Ureter (tissue), 1 donor: Measurements from ENCODE around the gene KRTAP1-3. TPM values are rescaled to one million over a fixed set of nuclear protein-coding genes. Genes with fewer than 3 reads are reported as not detected.
"Not testable (repeated sequence)": the region's sequence is repeated elsewhere in the genome, so short reads cannot be mapped to it uniquely, and the experiment has no call there.

Source experiments
- DNase-seq: peaks from one replicate; pipeline ENCODE4 v3.0.0-alpha.2; 2020; ENCODE audit warnings: low spot score
- total RNA-seq: library from RNA; stranded (reverse); gene quantifications from one replicate; pipeline ENCODE4 v1.2.4, GENCODE V29; 2023
- donor health status: DM: yes; HTN: yes; CAD: no.

KRTAP1-3 gene, protein sequence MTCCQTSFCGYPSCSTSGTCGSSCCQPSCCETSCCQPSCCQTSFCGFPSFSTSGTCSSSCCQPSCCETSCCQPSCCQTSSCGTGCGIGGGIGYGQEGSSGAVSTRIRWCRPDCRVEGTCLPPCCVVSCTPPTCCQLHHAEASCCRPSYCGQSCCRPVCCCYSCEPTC
- total RNA-seq, result not detected

DNA sequence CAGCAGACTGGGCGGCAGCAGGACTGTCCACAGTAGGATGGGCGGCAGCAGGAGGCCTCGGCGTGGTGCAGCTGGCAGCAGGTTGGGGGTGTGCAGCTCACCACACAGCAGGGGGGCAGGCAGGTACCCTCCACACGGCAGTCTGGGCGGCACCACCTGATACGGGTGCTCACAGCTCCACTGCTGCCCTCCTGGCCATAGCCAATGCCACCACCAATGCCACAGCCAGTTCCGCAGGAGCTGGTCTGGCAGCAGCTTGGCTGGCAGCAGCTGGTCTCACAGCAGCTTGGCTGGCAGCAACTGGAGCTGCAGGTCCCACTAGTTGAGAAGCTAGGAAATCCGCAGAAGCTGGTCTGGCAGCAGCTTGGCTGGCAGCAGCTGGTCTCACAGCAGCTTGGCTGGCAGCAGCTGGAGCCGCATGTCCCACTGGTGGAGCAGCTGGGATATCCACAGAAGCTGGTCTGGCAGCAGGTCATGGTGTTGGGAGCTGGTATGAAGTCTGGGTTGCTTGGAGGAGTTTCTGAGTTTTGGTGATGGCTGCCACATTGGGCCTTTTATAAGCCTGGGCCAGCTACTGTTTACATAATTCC, at the start of gene KRTAP1-3:
Gene KRTAP1-3, minus strand, starts transcription at position 529 of the 590 bp plus-strand sequence. Its CDS starts 53 bp downstream, at position 476.
- not testable (repeated sequence) for DNase-seq

DNA sequence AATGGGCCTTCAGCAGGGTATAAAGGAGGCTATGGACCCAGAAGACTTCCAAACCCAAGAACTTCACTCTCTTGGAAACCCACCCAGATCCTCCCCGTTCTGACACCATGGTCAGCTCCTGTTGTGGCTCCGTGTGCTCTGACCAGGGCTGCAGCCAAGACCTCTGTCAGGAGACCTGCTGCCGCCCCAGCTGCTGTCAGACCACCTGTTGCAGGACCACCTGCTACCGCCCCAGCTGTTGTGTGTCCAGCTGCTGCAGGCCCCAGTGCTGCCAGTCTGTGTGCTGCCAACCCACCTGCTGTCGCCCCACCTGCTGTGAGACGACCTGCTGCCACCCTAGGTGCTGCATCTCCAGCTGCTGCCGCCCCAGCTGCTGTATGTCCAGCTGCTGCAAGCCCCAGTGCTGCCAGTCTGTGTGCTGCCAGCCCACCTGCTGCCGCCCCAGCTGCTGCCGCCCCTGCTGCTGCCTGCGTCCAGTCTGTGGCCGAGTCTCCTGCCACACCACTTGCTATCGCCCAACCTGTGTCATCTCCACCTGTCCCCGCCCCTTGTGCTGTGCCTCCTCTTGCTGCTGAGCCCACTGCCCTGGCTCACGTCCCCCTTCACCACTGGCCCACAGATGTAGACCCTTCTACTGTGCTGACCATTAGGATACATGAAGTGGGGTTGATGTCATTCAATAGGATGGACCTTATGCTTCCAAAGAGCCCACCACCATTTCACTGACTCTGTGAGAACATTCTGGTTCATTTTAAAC, 49.6 kb upstream of the KRTAP1-3 start, which contains the start of gene KRTAP4-7:
Gene KRTAP4-7, plus strand, starts transcription at position 51 of the 757 bp plus-strand sequence. Its CDS starts 57 bp downstream, at position 108.
- not testable (repeated sequence) for DNase-seq

DNA sequence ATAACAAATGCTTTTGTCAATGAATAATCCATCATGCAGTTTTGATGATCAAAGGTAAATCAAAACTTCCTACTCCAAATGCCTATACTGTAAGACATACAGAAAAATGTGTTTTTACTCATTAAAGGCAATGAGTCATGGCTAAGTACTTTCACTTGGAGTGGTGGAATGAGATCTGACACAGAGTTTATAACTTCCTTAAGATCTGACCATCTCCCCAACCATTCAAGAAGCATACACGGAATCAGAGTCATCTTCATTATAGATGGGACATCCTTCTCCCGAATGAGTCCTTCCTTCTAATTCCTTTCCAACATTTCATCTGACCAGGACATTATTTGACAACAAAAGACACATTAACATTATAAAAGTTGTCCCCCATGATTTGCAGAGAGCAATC, 48.8 kb upstream of the KRTAP1-3 start:
- not testable (repeated sequence) for DNase-seq

DNA sequence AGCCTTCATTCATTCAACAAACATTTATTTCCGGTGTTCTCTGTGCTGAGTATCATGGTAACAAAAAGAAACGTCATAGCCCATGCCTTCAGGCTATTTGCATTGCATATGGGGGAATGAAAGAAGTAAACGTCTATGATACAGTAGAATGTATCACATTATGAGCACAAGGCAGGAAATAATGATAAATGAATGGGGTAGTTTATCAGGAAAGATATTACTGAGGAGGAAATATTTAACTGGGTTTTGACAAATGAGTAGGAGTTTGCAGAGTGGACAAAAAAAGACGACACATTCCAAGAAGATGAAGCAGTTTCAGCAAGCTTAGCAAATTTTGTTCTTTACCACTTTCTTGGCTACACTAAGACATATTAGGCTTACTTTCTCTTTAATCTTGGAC, 48.0 kb upstream of the KRTAP1-3 start:
- no peak for DNase-seq

DNA sequence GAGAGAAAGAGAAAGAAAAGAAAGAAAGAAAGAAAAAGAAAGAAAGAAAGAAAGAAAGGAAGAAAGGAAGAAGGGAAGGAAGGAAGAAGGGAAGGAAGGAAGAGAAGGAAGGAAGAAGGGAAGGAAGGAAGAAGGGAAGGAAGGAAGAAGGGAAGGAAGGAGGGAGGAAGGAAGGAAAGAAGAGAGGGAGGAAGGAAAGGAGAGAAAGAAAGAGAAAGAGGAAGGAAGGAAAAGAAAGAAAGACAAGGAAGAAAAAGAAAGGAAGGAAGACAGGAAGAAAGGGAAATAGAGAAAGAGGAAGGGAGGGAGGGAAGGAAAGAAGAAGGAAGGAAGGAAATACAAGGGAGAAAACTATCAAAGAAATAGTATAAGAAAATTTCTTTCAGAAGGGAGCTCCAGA, 42.1 kb upstream of the KRTAP1-3 start:
- no peak for DNase-seq

DNA sequence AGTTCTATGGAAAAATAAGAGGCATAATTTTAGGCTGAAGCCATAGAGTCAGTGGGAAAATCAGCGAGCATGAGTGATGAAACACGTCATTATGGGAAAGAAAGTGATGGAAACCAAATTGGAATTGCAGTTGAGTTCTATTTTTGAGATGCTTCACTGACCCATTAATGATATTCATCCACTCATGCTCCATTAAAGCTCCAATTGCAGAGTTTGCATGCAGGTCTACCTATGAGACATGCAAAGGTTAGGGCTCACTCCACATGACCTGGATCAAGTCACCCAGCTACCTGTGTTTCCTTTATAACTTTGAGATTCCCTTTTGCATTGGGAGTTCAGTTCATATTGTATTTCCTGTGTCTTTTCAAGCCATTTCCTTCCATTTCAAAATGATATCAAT, 39.0 kb upstream of the KRTAP1-3 start:
- DNase-seq, result no peak

DNA sequence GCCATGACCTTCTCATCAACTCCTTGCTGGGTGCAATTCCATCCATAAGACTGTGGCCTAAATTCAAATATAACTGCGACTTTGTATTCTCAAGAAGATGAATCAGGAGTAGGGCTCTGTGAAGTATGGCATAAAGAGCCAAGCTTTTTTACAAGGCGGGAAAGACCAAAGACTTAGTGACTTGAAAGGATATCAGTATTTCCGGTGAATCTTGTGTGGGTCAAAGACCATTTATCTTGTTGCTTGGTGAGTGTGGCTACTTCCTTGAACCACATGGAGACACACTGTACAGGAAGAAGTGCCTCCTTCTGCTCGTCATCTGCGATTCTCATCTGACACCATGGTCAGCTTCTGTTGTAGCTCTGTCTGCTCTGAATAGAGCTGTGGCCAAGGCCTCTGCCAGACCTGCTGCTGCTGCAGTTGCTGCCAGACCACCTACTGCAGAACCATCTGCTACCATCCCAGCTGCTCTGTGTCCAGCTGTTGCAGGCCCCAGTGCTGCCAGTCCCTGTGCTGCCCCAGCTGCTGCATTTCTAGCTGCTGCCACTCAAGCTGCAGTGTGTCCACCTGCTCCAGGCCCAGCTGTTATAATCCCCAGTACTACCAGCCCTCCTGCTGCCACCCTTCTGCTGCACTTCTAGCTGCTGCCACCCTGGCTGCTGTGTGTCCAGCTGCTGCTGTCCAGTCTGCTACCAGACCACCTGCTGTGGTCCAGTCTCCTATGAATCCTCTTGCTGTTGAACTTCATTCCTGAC, 37.1 kb upstream of the KRTAP1-3 start:
- no peak for DNase-seq

DNA sequence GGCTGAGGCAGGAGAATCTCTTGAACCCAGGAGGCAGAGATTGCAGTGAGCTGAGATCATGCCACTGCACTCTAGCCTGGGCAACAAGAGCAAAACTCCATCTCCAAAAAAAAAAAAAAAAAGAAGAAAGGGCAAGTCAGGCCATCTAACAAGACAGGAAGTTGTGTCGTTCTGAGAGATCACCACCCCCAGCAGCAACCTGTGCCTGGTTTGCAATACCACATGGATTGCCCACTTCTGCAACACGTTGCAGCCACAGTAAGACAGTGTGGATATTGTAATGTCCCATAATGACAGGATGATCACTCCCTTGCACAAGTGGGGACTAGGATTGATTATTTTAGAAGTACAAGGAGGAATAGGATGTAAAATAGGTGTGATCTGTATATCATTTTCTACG, 34.4 kb upstream of the KRTAP1-3 start:
- no peak for DNase-seq

DNA sequence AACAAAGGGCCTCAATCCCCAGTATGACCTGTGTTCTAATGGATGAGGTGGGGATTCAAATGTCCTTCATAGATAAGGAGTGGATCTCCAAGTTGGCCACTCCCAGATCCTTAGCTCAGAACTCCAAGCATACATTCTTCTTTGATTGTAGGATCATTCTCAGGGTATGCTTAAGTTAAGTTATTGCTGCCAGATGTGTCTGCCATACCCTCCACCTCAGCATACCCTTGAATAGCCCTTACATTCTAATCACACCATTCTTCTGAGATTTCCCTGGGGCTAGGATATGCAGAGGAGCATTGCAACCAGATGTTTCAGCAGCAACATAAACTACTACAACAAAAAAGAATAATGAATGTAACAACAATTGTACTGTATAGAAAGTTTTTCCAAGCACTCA, 32.6 kb upstream of the KRTAP1-3 start:
- DNase-seq, result no peak

DNA sequence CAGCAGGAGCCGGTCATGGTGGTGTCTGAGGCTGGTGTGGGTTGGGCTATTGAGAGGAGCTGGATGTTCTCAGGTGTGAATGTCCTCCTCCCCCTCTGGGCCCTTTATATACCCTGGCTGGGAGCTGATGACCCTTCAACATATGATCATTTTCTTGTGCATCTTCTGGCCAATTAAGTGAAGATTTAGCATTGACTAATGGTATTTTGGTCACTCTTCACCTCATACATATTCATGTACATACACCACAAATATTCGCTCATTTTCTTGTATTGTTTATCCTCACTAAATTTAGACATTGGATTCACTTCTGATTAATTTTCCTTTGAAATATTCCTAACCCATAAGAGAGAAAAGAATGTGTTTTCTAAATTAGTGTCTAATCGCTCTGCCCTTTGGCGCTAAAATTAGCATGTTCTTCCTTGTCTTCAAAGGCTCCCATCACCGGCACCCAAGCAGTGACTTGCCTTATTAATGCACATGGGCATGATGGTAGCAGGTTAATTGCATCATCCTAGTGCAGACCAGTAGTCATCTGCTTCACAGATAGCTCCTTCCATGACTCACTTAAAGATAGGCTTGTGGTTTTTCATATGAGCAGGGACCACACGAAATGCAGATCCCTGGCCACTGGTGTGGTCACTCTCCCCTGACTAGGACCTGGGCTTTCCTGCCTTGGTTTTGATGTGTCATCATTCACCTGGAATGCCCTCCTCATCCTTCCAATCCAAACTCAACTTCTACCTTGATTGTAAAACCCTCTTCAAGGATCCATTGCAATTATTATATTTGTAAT, 31.4 kb upstream of the KRTAP1-3 start, which contains the start of gene KRTAP2-4:
Gene KRTAP2-4, minus strand, starts transcription at position 51 of the 796 bp plus-strand sequence. Its CDS starts 34 bp downstream, at position 17.
- no peak for DNase-seq

DNA sequence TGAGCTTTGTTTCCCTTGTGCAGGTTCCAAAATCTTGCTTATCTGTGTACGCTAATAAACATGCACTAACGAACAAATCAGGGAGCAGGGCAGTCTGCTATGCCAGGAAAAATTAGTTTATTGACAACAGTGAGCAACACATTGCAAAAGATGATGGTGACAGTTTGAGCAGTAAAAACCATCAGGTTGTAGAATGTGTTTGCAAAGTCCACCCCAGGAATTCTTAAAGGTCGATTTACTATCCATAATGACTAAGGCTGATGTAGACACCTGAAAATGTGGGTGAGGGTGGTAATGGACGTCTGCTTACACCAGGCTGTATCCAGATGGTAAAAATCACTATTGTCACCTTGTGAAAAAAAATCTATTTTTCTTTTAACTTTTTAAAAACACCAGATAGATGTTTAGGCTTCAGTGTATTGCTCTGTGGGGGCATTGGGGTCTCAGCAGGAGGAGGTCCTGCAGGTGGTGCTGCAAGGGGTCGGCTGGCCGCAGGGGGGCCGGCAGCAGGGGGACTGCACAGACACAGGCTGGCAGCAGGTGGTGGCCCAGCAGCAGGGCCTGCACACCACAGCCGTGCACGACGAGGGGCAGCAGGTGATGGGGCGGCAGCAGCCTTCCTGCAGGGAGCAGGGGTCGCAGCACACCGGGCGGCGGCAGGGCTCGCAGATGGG, 30.5 kb upstream of the KRTAP1-3 start:
- DNase-seq, result not testable (repeated sequence)

DNA sequence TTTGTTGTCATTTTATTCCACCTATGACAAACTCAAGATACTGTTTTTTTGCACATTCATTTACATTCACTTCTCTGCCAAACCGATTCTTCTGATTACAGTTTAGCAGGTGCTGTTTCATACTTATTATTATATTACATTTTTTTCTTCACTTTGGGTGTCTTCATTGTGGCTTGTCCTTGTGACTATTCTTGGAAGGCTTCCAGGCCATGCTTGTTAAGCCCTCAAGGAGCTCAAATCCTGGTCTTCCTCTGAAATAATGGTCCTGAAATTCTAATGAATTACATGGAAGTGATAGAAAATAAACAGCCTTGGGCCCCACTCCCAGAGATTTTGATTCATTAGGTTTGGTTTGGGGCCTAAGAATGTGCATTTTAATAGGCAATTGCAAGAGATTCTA, 29.6 kb upstream of the KRTAP1-3 start:
- DNase-seq, result no peak

DNA sequence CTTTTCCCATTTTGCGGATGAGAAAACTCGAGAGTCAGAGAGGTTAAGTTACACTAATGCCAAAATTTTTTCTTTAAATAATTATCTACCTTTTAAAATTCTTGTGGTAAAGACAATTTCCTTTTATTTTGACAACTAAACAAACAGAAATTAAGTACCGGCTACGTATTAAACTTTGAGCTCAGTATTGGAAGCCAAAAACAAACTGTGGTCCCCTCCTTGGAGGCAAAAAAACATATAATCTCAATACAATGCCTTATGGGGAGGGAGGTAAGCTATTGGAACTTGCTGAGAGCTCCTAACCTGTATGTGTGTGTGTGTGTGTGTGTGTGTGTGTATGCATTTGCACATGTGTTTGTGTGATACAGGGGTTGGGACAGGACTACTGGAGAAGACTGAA, 28.8 kb upstream of the KRTAP1-3 start:
- DNase-seq, result no peak

DNA sequence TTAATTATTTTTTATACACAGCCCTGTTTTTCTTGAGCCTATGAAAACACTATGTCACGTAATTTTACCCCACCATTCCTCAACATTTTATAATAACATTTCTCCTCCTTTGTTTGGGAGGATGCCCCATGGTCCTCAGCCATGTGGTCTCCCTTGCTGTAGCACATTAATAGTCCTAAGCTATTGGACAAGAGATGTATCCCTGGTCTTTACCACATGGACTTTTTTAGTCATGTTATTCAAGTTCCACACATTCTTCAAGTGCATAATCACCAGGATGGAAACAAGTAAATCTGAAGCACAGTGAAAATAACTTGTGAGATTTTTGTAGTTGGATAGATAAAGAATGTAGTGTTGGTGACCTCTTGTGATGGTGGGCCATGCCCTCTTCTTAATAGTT, 27.3 kb upstream of the KRTAP1-3 start:
- DNase-seq, result no peak

DNA sequence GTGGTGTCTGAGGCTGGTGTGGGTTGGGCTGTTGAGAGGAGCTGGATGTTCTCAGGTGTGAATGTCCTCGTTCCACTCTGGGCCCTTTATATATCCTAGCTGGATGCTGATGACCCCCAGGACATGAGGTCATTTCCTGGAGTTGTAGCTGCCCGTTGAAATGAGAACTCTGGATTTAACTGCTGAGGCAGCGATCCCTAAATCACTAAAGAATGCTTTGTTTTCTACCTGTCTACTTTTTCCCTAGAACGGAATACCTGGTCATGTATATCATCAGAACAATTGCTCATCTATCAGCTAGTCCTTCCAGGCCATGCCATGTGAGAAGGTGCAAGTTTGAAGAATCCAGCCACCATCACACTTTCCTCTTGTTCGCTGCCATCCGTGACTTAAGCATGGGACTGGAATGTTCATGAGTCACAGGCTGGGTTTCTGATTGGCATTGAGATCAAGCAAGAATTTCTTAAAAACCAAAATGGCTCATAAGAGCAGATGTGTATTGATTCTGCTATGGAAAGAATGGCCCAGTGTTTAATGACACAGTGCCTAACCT, 25.5 kb upstream of the KRTAP1-3 start, which contains the start of gene KRTAP2-3:
Gene KRTAP2-3, minus strand, starts transcription at position 63 of the 553 bp plus-strand sequence. CDS start 64 bp downstream, outside the sequence.
- DNase-seq, result no peak

DNA sequence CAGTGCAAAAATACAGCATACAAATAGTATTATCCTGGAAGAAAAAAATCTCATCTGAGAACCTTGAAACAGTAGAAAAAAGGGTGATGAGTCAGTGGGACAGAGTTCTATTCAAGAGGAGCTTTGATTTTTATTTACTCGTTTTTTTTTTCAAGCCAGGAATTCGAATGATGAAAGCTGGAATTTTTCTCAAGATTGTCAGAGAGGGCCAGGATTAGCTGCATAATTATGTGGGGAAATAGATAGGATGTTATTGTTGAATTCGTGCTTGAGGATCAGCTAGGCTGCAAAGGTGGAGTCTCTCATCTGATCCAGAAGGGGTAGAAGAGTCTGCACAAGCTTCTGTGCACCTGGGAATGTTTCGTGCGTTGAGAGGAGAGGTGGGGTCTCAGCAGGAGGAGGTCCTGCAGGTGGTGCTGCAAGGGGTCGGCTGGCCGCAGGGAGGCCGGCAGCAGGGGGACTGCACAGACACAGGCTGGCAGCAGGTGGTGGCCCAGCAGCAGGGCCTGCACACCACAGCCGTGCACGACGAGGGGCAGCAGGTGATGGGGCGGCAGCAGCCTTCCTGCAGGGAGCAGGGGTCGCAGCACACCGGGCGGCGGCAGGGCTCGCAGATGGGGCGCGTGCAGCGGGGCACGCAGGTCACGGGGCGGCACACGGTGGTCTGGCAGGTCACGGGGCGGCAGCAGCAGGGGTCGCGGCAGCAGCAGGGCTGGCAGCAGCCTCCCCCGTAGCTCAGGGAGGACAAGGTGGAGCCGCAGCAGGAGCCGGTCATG, 24.8 kb upstream of the KRTAP1-3 start:
- not testable (repeated sequence) for DNase-seq

DNA sequence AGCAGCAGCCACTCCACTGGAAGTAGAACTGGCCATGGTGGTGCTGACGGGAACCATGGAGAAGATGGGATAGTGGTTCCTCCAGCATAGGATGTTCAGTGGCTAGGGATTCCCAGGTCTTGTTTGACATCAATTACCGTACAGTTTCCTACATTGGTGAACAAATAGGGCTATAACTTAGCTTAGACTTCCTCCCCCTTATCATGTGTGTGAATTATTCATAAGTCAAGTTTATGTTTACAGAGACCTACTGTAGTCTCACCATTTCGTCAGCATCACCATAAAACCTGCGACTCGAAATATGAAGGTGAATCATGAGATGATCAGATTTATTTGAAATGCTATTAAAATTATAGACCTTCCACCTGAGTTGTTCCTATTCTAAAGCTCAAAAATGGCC, 24.1 kb upstream of the KRTAP1-3 start:
- DNase-seq, result no peak

DNA sequence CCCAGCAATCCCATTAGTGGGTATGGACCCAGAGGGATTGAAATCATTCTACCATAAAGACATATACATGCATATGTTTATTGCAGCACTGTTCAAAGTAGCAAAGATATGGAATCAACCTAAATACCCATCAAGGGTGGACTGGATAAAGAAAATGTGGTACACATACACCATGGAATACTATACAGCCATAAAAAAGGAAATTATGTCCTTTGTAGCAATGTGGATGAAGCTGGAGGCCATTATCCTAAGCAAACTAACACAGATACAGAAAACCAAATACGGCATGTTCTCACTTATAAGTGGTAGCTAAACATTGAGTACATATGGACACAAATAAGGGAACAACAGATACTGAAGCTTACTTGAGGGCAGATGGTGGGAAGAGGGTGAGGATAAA, 22.9 kb upstream of the KRTAP1-3 start:
- no peak for DNase-seq

DNA sequence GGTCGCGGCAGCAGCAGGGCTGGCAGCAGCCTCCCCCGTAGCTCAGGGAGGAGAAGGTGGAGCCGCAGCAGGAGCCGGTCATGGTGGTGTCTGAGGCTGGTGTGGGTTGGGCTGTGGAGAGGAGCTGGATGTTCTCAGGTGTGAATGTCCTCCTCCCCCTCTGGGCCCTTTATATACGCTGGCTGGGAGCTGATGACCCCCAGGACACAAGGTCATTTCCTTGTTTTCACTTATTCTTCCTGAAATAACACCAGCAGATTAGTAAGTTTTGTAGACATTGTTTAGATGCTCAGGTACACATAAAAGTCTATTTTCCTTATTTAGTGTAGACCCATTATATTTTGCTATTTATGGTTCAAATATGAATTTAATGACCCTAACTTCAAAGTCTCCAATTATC, 20.5 kb upstream of the KRTAP1-3 start, which contains the start of gene KRTAP2-2:
Gene KRTAP2-2, minus strand, starts transcription at position 101 of the 400 bp plus-strand sequence. Its CDS starts 19 bp downstream, at position 82.
- not testable (repeated sequence) for DNase-seq
